Osteoblast (primary cell): ENCODE data around the gene ZMYM1. TPM values are rescaled to one million over a fixed set of nuclear protein-coding genes. Genes with fewer than 3 reads are reported as not detected.

Experiments
- DNase-seq: peaks from one replicate; pipeline ENCODE4 v3.0.0; 2011; ENCODE audit warnings: low spot score, mixed read lengths; ENCODE audit not compliant: insufficient read length; ENCODE audit errors: missing footprints
- H2AFZ ChIP-seq: 2 replicates; pipeline ENCODE4 v1.6.0; 2011; ENCODE audit warnings: mild to moderate bottlenecking, low read length
- H3K27ac ChIP-seq: 2 replicates; pipeline ENCODE4 v1.5.1; 2011; ENCODE audit warnings: mild to moderate bottlenecking, low read depth, low read length, moderate library complexity
- H3K27me3 ChIP-seq: 2 replicates; pipeline ENCODE4 v1.6.0; 2012; ENCODE audit warnings: mild to moderate bottlenecking, control low read depth, inconsistent platforms, low read length, moderate library complexity; ENCODE audit not compliant: insufficient read depth
- H3K36me3 ChIP-seq: 2 replicates; pipeline ENCODE4 v1.5.1; 2011; ENCODE audit warnings: mild to moderate bottlenecking, low read length, control low read depth, moderate library complexity; ENCODE audit not compliant: insufficient read depth
- H3K4me1 ChIP-seq: 2 replicates; pipeline ENCODE4 v1.5.1; 2011; ENCODE audit warnings: mild to moderate bottlenecking, low read length, control low read depth, moderate library complexity; ENCODE audit not compliant: insufficient read depth
- H3K4me2 ChIP-seq: 2 replicates; pipeline ENCODE4 v1.6.0; 2011; ENCODE audit warnings: mild to moderate bottlenecking, low read length; ENCODE audit not compliant: insufficient read depth
- H3K4me3 ChIP-seq: fragments of 200-600 bp; sonication (generic); 3 replicates; pipeline ENCODE4 v1.5.1; 2012; ENCODE audit warnings: mild to moderate bottlenecking, low read length, inconsistent platforms; ENCODE audit not compliant: insufficient read depth
- H3K79me2 ChIP-seq: 2 replicates; pipeline ENCODE4 v1.6.0; 2012; ENCODE audit warnings: mild to moderate bottlenecking, low read length, control low read depth, inconsistent platforms; ENCODE audit not compliant: insufficient read depth
- H3K9me3 ChIP-seq: 2 replicates; pipeline ENCODE4 v1.5.1; 2011; ENCODE audit warnings: low read depth, low read length, control low read depth
- H4K20me1 ChIP-seq: 2 replicates; pipeline ENCODE4 v1.6.0; 2012; ENCODE audit warnings: mild to moderate bottlenecking, low read length, control low read depth; ENCODE audit not compliant: insufficient read depth
- CTCF ChIP-seq: IDR thresholded peaks from 2 replicates; pipeline ENCODE4 v1.5.1; 2011; ENCODE audit warnings: mild to moderate bottlenecking, low read depth, low read length, moderate library complexity; ENCODE audit errors: extremely low read depth
- total RNA-seq: library from RNA; depleted of rRNA; stranded (reverse); fragments of >200 nt; gene quantifications from 2 replicates; pipeline ENCODE4 v1.2.3, GENCODE V29; 2012

The ZMYM1 gene
- total RNA-seq, 1 donor: 13.4 TPM

GRCh38 chr1:35030756-35031446, 48.3 kb upstream of the ZMYM1 start:
- TF ChIP-seq CTCF: no peak
- Histone ChIP-seq H2AFZ (peak overlapping the region; percentile 98), H3K27ac (peak overlapping the region; percentile 92), H3K4me1 (peaks cover 4% of the 10 kb centered on the region), H4K20me1 (no peaks in the 10 kb centered on the region), H3K4me3 (peak overlapping the region; percentile 99), H3K79me2 (peaks cover 45% of the 10 kb centered on the region), H3K4me2 (peak overlapping the region; percentile 96), H3K9me3 (no peaks in the 10 kb centered on the region), H3K36me3 (peaks cover 3% of the 10 kb centered on the region), H3K27me3 (no peaks in the 10 kb centered on the region)
- peak; percentile 68 for DNase-seq

- Histone ChIP-seq H3K9me3 (no peaks in the 10 kb centered on the region), H4K20me1 (no peaks in the 10 kb centered on the region), H3K4me3 (peak overlapping the region; percentile 99), H3K79me2 (peaks cover 34% of the 10 kb centered on the region), H2AFZ (peak overlapping the region; percentile 44), H3K36me3 (no peaks in the 10 kb centered on the region), H3K27ac (peak overlapping the region; percentile 92), H3K4me1 (peaks cover 4% of the 10 kb centered on the region), H3K4me2 (peak overlapping the region; percentile 96), H3K27me3 (no peaks in the 10 kb centered on the region)
- DNase-seq: no peak
- no peak for TF ChIP-seq CTCF
These were observed 46.8 kb upstream of the ZMYM1 start for GRCh38 chr1:35032384-35032739.

- Histone ChIP-seq H3K4me3 (no peak overlapping the region), H3K36me3 (no peaks in the 10 kb centered on the region), H3K4me1 (peaks cover 4% of the 10 kb centered on the region), H4K20me1 (no peaks in the 10 kb centered on the region), H3K27ac (no peak overlapping the region), H3K9me3 (no peaks in the 10 kb centered on the region), H2AFZ (no peak overlapping the region), H3K79me2 (peaks cover 26% of the 10 kb centered on the region), H3K4me2 (no peak overlapping the region), H3K27me3 (no peaks in the 10 kb centered on the region)
- no peak for TF ChIP-seq CTCF
- no peak for DNase-seq
These were observed 45.8 kb upstream of the ZMYM1 start for GRCh38 chr1:35033346-35033745.

GRCh38 chr1:35036621-35037020, 42.6 kb upstream of the ZMYM1 start:
- no peaks in the 10 kb centered on the region for H3K27me3 ChIP-seq
- H4K20me1 ChIP-seq: no peaks in the 10 kb centered on the region
- H3K79me2 ChIP-seq: no peaks in the 10 kb centered on the region
- no peaks in the 10 kb centered on the region for H3K4me1 ChIP-seq
- H3K36me3 ChIP-seq: no peaks in the 10 kb centered on the region
- no peak overlapping the region for H3K27ac ChIP-seq
- no peaks in the 10 kb centered on the region for H3K9me3 ChIP-seq
- no peak overlapping the region for H3K4me3 ChIP-seq
- no peak for DNase-seq
- no peak overlapping the region for H2AFZ ChIP-seq
- no peak for TF ChIP-seq CTCF
- no peak overlapping the region for H3K4me2 ChIP-seq
